HG03520 (cell line): Measurements from ENCODE around the gene ARCN1.
"Not testable (repeated sequence)": the region's sequence is repeated elsewhere in the genome, so short reads cannot be mapped to it uniquely, and the experiment has no call there.

ENCODE experiments used
- ATAC-seq: cut with Tn5 transposase; IDR thresholded peaks from one replicate; pipeline ENCODE4 v1.9.1; 2021; ENCODE audit warnings: mild to moderate bottlenecking, moderate library complexity; ENCODE audit not compliant: unreplicated experiment

The ARCN1 gene

DNA sequence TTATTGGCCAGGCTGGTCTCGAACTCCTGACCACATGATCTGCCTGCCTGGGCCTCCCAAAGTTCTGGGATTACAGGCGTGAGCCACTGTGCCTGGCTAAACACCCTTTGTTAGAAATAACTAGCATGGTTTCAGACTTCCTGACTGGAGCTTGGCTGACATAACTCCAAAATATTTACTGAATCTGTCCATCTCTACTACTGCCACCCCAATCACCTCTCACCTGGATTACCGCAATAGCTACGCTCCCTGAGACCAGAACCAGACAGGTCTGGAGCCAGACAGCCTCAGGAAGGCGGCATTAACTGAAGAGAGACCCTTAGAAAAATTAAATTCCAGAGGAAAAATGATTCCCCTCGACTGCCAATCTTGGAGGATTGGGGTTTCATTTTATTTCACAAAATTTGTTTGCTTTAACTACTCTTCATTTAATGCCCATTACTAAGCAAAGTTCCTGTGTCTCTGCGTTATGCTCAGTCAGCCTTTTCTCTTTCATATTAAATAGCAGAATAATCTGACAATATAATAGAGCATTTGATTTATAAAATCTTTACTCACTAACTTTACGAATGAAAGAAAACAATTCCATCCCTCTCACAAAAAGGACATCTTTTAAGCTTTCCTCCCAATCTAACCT is 28.1 kb upstream of the ARCN1 start:
- no peak for ATAC-seq

- ATAC-seq: no peak
These were observed 27.6 kb upstream of the ARCN1 start for GRCh38 chr11:118544647-118545010.

DNA sequence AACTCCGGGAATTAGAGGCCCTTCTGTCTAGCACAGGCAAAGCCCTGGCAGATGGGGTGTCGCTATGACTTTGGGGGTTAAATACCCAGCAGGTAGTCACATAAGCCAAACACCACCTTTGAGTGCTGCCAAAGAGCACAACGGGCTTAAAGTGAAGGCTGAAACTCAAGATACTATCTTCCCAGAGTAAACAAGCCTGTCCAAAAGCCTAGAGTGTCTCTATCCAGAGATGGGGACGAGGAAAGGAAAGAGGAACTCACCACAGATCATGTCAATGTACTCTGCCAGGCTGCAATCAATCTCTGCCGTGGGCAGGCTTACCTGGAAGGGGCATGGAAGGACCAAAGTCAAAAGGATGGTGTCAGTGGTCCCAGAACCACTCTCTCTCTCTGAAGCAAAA is 26.7 kb upstream of the ARCN1 start:
- ATAC-seq: no peak

DNA sequence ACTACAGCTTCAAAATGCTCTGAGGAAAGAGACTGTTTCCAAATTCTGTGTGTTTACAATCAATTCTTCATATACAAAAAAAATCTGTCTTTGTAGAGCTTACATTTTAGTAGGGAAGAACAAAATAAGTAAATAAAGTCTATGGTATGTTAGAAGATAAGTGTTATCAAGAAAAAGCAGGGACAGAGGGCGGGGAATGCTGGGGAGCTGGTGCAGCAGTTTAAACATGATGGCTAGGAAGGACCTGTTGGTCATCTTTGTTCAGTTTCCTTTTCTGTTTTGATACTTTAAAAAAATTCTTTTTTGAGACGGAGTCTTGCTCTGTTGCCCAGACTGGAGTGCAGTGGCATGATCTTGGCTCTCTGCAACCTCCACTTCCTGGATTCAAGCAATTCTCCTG is 25.1 kb upstream of the ARCN1 start:
- no peak for ATAC-seq

DNA sequence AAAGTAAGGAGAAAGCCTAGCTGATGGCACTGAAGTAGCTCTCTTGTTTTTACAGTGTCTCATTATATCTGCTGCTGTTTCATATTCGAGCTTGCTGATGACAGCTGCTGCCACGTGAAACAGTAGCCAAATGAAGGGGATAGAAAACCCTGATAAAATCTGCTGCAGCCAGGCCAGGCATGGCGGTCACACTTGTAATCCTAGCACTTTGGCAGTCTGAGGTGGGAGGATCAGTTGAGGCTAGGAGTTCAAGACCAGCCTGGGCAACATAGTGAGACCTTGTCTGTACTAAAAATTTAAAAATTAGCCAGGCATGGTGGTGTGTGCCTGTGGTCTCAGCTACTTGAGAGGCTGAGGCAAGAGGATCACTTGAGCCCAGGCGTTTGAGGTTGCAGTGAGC is 19.9 kb upstream of the ARCN1 start:
- ATAC-seq: no peak

GRCh38 chr11:118560806-118561205 is 11.4 kb upstream of the ARCN1 start:
- ATAC-seq: no peak

DNA sequence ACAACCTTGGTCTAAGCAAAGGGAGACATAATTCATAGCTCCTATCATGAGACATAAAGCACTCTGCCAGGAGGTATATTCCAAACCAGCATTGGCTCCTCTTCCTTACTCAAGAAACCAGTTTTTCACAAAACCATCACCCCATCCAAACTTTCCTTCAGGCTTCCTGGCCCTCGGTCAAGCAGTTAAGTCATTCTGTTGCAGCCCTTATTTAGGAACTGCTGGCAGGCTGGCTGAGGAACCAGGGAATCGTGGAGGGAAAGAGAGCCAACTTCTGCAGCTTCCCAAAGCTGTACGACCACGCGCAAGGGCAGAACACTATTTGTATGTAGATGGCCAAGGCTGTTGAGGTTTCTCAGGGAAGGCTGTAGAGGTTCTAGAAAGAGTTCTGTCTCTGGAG is 7.2 kb upstream of the ARCN1 start:
- no peak for ATAC-seq

DNA sequence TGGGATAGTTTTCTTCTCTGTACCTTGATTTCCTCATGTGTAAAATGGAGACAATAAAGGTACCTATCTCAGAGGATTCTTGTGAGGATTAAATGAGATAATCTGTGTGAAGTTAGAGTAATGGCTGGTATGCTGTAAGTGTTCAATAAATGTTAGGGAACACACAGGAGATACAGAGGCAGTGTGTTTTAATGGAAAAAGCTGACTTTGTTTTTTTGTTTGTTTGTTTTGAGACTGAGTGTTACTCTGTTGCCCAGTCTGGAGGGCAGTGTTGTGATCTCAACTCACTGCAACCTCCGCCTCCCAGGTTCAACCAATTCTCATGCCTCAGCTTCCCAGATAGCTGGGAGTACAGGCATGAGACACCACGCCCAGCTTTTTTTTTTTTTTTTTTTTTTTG is 2.5 kb upstream of the ARCN1 start:
- ATAC-seq: no peak

- no peak for ATAC-seq
These were observed 1.4 kb upstream of the ARCN1 start for GRCh38 chr11:118570787-118571186.

GRCh38 chr11:118571701-118572060 is 528 bp upstream of the ARCN1 start:
- not testable (repeated sequence) for ATAC-seq

- ATAC-seq: peak; percentile 19
These were observed 857 bp downstream of the ARCN1 start for GRCh38 chr11:118572981-118573550.

- ATAC-seq: no peak
These were observed 2.4 kb downstream of the ARCN1 start for GRCh38 chr11:118574636-118575035.

DNA sequence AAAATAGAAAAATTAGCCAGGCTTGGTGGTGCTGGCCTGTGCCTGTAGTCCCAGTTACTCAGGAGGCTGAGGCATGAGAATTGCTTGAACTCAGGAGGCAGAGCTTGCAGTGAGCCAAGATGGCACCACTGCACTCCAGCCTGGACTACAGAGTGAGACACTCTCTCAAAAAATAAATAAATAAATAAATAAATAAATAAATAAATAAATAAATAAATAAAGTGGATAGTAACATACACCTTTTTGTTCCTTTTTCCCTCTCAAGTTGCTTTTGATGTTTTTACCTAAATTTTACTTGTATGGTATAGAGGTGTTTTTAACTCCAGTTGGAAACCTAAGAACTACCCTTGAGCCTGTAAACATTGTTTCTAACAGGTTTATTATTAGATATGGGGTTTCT is 5.8 kb downstream of the ARCN1 start:
- not testable (repeated sequence) for ATAC-seq

GRCh38 chr11:118581057-118581456 is 8.8 kb downstream of the ARCN1 start:
- no peak for ATAC-seq

DNA sequence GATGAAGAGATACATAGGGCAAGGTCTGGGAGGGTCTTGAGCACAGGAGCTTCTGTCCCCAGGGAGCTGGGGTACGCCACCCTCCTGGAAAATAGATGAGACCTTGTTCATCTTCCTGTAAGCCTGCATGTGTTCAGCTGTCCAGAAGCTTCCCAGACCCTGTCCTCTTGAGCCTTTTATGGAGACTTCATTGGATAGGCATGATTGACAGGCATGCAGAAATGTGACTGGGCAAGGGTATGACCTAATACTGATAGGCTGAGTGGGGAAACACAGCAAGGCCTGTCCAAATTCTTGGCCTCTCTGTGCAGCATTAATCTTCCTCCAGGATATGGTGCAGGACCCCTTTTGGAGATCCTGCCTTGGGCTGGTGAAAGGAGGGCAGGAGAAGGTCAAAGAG is 15.7 kb downstream of the ARCN1 start:
- ATAC-seq: no peak

GRCh38 chr11:118592616-118593367 is 20.6 kb downstream of the ARCN1 start:
- no peak for ATAC-seq

DNA sequence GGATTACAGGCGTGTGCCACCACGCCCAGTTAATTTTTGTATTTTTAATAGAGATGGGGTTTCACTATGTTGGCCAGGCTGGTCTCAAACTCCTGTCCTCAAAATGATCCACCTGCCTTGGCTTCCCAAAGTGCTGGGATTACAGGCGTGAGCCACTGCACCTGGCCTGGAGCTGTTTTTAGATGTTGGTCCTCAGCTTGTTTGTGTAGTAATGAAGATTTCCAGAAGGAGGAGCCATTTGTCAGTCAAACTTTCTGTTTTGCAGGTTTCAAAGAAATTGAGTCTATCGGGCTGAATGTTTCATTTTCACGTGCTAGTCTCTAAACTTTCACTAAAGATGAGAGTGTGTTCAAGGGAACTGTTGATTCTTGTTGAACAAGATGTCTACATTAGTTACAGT is 22.8 kb downstream of the ARCN1 start:
- not testable (repeated sequence) for ATAC-seq

DNA sequence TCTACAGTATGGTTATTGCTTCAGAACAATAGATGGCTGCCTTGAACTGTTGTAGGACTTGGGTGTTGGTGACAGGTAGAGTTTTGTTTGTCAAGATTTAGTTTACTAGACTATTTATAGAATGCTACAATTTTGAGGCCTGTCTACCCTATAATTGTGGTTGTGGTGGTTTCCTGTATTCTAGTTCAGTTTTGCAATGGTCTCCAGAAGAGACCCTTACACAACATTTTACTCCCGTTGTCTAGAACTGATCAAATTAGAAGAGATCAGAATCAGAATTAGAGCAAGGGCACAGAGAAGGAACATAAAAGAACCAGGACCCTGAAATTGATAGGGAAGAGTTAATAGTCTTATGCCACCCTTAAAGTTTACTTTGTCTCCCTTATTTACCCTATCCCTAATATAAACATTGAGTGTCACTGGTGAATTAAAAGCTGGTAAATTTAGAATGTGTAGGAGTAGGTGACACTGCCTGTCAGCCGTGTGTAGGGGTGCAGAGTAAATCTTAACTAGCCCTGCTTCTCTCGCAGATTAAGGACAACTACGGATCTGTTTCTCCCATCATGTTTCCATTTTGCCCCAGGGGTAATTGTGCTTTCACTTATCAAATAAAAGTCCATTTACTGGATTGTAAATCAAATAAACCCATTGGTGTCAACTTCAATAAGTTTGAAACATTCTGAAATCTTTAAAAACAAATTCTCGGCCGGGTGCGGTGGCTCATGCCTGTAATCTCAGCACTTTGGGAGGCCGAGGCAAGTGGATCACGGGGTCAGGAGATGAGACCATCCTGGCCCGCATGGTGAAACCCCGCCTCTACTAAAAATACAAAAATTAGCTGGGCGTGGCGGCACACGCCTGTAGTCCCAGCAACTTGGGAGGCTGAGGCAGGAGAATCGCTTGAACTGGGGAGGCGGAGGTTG is 24.3 kb downstream of the ARCN1 start:
- no peak for ATAC-seq

DNA sequence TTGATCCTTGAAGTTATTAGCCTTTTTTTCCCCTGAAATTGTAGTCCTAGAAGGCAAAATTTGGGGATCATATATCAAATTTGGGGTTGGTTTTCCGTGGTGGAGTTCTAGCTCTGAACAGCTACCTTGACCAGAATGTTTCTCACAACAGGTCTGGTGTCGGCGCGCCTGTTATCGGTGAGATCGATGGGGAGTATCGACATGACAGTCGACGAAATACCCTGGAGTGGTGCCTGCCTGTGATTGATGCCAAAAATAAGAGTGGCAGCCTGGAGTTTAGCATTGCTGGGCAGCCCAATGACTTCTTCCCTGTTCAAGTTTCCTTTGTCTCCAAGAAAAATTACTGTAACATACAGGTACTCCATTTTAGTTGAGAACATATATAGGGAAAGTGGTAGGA is 25.3 kb downstream of the ARCN1 start:
- ATAC-seq: no peak

GRCh38 chr11:118602331-118602730 is 30.1 kb downstream of the ARCN1 start:
- no peak for ATAC-seq

- ATAC-seq: not testable (repeated sequence)
These were observed 31.5 kb downstream of the ARCN1 start for GRCh38 chr11:118603709-118604108.
